Inflammatory macrophage treated with lipopolysaccharide for 4 hours (primary cell): Measurements from ENCODE around the gene CNTNAP5.

Experiments used
- DNase-seq: peaks from one replicate; pipeline ENCODE4 v3.0.0-alpha.2; 2020

Gene CNTNAP5

DNA sequence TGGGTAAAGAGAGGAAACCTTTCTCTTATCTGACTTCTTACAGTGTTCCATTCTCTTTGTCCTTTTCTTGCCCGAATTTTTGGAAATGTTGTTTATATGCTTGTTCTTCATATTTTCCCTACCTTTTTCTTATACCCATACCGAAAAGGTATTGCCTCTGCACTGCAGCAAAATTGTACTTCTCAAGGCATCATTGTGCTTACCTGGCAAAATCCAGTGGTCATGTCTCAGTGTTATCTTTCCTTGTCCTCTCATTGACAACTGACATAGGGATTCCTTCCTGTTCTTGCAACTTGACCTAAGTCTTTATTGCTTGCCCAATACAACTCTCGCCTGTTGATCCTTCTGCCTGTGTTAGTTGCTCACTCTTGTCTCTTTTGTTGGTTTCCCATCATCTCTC is 842.2 kb downstream of the CNTNAP5 start:
- no peak for DNase-seq

DNA sequence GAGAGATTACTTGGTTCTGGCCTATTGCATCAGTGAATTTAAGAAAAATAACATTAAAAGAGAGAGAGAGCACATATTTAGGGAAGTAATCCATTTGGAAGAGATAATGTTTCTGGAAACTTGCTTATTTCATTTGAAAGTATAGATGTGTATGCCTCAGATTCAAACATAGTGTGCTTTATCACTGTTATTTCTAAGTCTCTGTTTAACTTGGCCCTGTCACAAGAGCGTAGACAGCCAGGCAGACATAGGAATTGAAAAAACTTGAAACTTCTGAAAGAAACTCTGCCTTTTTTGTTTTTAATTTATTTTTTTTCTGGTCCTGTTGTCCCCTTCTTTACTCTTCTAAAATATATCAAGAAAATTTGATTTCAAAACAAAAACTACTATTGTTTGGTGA is 849.1 kb downstream of the CNTNAP5 start:
- no peak for DNase-seq

DNA sequence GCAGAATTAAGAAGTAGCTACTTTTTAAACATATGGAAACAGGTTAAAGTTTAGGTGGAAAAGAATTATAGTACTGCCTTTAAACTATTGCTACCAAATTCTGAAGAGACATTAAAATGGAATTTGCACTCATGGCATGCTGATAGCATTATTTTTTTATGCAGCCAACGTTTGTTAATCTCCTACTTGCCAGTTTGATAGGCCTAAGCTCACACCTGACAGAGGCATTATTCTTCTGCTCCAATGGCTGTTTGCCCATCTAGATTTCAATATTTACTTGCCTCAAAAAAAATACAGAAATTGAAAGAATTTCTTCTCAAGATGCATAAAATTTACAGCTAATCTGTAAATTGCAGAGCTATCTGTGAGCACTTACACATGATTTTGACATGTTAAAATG is 849.6 kb downstream of the CNTNAP5 start:
- no peak for DNase-seq

DNA sequence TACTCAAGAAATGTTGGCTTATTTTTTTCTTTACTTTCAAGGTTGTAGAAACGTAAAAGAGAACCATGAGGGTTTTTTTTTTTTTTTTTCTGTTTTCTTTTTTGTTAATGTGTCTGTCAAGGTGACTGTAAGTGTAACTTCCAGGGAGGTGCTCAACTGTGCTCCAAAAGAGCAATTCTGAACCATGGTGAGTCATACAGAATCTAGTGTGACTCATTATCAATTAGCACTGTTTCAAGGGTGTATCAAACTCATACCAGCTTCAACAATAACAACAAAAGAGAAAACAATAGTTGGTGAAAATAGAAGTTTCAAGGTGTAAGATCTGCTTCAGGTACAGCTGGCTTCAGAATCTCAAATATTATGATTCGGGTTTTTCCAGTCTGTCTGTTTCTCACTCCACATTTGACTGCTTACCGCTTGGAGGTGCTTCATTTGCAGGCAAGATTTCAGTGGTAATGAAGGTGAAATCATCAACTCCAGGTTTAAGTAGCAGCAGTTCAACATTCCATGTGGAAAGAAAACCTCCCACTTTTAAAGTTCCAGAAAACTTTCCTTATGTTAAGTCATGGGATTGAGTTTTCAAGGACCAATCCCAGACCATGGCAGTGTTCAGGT is 850.6 kb downstream of the CNTNAP5 start:
- no peak for DNase-seq

DNA sequence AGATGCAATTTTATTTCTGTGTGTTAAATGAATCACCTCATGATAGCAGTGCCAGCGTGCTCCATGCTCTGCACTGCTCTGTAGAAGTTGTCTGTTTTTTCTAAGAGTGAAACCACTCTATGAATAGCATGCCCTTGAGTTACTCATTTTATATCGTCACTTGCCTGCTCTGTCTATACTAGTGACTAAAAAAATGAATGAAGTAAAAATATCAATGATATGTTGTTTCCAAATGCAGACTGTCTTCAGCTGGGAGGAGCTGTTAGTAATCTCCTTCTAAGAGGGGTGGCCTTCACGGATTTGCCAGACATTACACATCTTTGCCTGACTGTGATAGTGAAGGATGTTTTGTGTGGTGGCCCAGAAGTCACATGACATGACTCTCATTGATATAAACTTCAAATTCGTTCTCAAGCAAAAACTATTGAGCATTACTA is 852.1 kb downstream of the CNTNAP5 start:
- DNase-seq: no peak

DNA sequence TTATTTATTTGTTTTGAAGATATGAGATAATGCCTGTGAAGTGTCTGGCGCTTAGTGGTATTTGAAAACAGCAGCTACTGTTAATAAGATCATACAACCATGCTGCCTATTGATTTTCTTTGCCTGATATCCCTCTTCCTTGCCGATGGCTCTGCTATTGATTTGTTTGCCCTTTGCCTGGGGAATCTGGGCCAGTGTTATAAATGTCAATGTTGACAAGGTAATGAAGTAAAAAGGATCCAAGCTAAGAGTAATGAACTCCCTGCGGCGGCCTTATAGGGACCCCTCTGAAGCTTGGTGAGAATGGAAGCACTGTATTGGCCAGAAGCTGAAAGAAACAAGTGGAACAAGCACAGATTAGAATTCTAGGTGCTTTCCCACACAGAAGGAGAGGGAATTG is 854.6 kb downstream of the CNTNAP5 start:
- DNase-seq: no peak

DNA sequence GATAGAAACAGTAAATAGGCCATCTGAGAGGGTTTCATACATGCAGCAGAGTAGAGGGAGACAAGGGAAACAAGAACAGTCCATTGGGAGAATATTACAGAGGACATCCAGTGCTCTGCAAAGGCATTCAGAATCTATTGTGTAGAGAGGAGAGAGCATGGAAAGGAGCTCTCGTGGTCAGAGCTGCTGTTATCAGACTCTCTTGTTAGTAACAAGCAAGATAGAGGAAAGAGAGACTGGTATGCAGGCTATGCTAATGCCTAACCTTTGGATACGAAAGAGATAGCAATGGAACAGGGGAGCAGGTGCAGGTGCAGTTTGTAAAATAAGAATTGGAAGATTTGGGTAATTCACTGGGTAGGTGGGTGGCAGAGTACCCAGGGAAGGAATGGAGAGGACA is 855.9 kb downstream of the CNTNAP5 start:
- no peak for DNase-seq

DNA sequence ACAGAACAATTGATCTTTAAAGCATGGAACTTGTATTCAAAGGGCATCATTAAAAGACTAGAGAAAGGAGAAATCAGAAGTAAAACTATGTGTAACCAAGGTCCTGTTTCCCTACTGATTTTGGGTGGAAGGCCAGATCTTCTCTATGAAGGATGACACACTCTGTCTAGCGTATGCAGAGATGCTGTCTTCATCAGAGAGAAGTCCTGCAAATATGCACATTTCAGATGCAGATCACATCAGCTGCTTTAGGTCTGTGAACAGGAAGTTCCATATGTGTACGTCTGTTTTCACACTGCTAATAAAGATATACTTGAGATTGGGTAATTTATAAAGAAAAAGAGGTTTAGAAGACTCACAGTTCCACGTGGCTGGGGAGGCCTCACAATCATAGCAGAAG is 857.3 kb downstream of the CNTNAP5 start:
- DNase-seq: no peak

DNA sequence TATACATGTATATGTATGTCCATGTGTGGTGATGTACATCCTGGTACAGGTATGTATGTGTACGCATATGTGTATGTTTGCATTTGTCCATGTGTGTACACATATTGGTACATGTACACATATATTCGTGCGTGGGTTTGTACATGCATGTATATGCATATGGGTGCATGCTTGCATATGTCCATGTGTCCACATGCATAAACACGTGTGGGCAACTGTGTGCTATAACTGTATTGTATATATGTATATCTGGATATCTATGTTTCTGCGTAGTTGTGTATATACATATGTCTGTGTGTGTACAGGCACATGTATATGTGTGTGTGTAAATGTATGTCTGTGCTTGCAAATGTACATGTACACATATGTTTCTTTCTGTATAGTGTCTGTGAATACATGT is 858.5 kb downstream of the CNTNAP5 start:
- DNase-seq: no peak

DNA sequence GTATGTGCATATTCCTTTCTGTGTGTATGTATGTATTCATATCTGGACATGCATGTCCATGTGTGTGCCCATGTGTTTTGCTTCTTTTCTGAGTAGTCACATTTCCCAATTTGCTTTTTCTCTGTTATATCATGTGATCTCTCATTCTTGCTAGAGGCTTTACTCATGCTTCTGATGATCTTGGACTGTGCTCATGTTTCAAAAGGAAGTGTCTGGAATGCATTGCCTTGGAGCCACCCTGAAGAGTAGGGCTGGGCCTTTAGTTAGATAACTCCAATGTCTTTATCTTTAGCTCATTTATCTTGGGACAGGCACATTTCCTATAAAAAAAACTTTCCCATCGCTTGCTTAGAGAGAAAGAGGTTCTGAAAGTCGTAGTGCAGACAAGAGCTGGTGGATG is 859.2 kb downstream of the CNTNAP5 start:
- DNase-seq: no peak

DNA sequence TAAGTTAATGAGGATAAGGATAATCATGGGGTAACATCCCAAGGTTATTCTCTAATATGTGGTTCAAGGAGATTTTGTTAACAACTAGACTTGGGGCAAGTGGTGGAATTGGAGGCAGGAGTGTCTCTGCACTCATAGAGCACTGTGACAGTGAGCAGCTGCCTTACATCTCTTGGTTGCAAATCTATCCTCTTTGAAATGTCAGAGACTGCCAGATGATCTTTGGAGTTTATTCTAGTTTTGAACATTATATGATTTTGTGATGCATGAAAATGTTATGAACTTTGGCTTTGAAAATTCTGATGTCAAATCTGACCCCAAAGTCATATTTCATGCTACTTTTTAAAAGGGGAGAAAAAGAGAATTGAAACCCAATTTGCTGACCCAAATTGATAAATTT is 861.1 kb downstream of the CNTNAP5 start:
- no peak for DNase-seq

DNA sequence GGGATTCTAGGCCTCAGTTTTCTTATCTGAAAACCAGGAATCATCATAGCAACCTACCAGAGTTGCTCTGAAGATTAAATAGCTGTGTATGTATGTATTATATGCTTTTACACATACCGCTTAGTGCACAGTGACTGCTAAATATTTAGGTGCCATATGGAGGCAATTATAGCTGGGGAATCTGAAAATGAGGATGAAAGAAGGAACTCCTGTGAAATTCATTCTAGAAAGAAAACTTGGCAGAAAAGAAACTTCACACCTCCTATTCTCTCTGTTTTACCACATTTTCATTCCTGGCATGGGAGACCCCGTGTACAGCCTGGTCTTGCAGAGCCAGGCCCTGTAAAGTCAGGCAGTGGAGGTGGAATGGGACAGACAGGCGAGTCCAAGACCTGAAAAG is 862.4 kb downstream of the CNTNAP5 start:
- no peak for DNase-seq

DNA sequence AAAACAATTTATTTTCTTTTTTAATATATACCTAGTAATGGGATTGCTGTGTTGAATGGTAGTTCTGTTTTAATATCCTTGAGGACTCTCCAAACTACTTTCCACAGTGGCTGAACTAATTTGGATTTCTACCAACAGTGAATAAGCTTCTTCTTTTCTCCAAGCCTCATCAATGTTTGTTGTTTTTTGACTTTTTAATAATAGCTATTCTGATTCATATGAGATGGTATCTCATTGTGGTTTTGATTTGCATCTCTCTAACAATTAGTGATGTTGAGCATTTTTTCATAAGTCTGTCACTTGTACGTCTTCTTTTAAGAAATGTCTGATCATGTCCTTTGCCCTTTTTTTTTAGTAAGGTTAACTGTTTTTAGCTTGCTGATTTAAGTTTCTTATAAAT is 863.3 kb downstream of the CNTNAP5 start:
- no peak for DNase-seq

DNA sequence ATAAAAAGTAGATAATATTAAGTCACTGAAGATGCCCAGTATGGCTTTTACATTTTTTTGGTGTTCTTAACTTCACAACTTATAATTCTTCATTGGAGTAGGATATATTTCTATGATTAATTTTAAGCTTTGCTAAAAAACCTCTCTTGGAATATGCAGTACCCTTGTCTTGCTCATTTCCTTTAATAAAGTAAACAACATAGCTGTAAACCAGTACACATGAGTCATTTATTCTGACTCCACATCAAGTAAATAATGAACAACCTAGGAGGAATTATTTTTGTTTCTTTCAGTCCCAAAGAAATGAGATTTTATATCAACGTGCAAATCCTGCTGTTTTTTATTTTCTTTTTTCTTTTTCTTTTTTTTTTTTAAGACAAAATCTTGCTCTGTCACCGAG is 869.1 kb downstream of the CNTNAP5 start:
- no peak for DNase-seq

DNA sequence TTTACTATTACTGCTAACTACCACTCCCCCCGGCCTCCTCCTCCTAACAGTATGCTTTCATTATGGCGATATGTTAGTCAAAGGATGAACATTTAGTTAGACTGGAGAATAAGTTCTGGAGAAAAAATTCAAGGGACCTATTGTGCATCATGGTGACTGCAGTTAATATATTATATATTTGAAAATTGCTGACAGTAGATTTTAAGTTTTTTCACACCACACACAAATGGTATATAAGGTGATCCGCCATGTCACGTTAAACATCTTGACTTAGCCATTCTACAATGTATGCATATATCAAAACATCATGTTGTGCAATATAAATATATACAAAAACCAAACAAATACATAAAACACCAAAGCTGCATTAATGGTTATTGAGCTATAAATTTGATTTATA is 873.7 kb downstream of the CNTNAP5 start:
- DNase-seq: no peak

DNA sequence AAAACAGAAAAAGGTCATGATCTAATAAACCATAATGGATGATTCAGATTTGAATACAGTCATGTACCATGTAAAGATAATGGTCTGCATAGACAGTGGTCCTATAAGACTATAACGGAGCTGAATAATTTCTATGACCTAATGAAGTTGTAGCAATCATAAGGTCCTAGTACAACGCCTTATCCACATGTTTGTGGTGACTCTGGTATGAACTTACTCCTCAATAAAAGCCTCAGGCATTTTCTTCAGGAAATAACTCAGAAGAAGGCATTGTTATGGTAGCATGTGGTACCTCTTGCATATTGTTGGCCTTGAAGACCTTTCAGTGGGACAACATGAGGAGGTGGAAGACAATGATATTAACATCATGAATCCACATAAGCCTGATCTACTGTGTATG is 883.3 kb downstream of the CNTNAP5 start:
- no peak for DNase-seq

DNA sequence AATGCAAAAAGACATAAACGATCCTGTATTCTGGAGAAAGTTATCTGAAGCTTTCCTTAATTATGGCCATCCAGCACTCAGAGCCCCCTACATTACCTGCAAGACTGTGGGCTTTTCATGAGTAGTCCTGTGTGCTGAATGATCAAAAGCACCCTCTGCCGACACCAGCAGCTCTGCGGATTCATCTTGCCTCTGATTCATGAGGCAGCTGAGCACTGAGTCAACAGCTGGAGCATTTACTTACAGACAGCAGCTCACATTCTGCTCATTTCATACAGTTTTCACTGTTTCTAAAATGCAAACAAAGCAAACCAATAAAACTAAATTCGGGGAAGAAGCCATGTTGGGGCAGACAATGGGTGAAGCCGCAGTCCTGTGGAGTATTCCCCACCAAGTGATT is 886.5 kb downstream of the CNTNAP5 start:
- no peak for DNase-seq

DNA sequence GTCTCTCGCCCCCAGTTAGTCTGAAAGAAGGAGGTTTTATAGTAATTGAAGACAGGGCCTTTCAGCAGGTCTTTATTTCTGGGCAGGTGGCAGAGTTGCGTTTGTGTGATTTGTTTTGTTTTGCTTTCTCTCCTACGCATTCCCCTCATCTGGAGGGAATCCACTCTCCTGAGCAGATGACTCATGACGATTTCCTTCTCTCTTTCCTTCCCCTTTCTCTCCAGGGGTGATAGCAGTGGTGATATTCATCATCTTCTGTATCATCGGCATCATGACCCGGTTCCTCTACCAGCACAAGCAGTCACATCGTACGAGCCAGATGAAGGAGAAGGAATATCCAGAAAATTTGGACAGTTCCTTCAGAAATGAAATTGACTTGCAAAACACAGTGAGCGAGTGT is 888.8 kb downstream of the CNTNAP5 start:
- no peak for DNase-seq

DNA sequence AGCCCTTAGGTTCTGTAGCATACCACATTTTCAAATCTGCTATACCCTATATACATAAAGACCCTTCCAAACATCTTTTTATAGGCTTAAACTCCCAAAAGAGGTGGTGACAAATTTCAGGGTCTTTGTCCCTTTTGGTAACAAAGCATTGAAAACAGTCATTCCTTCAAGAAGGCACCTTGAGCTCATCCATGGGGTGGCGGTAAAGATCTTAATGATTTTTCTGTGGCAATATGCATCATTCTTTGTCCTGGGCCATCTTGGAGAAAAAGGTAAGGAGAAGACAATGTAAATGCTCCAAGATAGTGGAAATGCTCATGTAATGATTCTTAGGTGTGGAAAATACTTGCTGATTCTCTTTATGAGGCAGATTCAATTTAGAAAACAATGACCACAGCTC is 890.5 kb downstream of the CNTNAP5 start:
- no peak for DNase-seq

DNA sequence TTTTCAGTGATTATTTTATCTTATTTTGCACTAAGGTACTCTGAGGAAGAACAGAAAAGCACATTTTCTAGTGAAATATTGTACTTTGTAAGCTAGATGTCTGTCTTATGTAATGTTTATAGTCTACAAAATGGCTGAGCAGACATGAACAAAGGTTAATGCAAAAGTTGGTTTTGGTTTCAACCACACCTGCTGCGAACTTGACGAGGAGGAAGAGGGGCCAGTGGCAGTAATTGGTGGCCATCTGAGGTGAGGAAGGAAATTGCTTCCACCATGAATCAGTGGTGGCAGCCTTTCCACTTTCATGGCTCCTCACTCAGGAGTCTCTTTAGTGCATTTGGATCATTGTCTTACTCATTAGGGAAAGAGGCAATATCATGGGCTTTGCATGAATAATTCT is 894.2 kb downstream of the CNTNAP5 start:
- DNase-seq: no peak

DNA sequence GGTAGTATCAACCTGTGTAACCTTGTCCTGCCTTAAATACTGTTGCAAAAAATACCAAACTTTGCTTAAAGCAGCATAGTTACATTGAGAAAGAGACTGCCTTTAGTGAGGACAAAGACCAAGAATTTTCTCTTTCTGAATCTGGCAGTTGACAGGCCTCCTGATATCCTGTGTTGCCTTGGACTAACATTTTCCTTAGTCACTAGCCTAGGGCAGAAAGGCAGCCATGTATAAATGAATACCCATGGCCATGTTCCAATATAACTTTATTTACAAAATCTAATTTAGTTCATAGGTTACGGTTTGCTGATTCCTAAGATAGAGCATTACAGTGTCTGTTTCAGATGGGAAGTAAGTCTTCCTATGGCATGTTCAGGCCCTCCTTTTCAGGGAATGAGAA is 895.4 kb downstream of the CNTNAP5 start:
- DNase-seq: no peak

DNA sequence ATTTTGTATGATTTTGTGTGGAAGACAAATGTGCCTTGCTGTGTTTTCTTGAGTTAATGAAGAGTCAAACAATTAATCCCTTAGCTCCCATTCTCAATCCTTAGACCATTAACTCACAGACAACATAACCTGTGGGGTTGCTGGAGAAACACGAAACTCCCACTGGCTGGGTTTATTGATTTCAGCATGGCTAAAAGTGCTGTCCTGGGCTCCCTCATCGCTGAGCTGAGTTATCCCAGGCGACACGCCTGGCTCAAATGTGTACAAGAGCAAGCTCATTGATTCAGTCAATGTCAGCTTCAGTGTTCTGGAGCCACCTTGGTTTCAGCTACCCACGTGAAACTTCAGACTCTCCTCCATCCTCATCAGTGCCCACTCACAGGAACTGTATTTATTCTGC is 896.1 kb downstream of the CNTNAP5 start:
- DNase-seq: no peak

DNA sequence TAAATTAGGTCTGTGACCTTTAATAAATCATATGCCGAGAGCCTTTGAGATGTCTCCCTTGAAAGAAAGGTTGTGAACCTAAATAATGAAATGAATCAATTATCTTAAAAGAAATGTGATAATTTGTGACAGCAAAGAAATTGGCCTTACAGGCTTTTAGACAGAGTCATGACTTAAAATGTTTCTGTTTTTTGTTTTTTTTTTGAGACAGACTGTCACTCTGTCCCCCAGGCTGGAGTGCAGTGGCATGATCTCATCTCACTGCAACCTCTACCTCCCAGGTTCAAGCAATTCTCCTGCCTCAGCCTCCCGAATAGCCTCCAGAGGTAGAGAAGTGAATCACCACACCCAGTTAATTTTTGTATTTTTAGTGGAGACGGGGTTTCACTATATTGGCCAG is 898.0 kb downstream of the CNTNAP5 start:
- DNase-seq: no peak

DNA sequence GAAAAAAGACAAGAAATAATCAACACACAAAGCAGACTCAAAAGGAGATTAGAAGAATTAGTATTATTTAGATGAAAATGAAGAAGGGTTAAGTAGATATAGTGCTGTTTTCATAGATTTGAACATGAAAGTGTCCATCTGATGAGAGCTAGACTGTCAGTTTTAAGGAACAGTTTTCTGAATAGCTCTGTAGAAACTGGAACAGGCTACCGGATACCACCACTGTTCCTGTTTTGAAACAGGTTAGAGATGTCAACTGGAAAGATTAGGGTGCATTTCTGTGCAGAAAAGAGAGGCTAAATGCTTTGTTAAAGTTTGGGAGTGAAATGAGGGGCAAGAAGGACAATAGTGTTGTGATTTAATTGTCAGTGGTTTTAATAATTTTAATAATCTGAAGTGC is 908.8 kb downstream of the CNTNAP5 start:
- no peak for DNase-seq

DNA sequence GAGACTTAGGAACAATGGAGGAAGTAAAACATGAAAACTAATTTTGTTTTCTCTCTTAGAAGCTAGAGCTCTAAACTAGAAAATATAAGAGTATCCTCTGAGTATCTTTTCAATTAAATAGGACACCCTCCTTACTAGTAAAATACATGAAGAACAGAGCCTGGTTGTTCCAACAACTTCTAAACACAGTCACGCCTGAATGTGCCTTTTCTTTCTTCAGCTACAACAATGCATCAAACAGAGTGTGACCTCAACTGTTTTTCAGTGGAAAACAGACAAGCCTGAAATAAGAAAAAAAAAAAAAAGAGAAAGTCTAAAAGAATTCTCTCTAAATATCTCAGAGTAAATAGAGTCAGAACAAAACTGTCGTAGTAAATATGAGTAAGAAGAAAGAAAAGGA is 928.8 kb downstream of the CNTNAP5 start:
- DNase-seq: no peak

DNA sequence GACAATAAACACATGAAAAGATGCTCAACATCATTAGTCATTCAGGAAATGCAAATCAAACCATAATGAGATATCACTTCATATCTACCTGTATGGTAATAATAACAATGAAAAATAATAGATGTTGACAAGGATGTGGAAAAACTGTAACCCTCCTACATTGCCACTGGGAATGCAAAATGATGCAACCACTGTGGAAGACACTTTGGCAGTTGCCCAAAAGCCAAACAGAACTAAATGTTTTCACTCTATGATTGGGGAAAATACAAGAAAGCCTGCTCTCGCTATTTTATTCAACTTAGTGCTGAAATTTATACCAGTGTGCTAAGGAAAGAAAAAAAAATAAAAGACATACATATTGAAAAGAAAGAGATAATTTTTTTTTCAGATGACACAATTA is 934.5 kb downstream of the CNTNAP5 start:
- no peak for DNase-seq
